ENCODE measurements around the gene ATP6V1B1. TPM values are rescaled to one million over a fixed set of nuclear protein-coding genes. Genes with fewer than 3 reads are reported as not detected.

ATP6V1B1 gene
- polyA plus RNA-seq, 3 donors = 52.2 to 78.1 (median 70.7) TPM

DNA sequence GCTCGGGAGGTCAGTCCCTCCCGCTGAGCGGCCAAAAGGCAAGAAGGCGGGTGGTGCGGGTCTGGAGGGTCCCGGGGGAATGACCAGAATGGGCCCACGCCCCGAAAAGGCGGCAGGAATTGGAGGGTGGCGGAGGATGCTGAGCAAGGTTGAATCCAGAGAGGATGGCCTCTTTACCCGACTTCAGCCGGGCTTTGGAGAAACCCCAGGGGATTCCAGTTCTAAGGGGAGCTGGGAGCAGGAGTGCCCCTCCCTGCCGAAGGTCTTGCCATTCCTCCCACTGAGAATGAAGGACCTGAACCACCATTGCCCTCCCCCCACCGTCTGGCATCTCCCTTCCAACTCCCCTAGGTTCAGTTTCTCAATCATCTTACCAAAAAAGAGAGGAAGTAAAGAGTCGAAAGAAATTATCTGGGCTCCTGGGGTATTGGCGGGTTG is 38.9 kb upstream of the ATP6V1B1 start:
- no peak for DNase-seq (ENCODE audit: extremely low read depth in 1 of 11, low read depth in 9 of 11, low spot score in 4 of 11)

DNA sequence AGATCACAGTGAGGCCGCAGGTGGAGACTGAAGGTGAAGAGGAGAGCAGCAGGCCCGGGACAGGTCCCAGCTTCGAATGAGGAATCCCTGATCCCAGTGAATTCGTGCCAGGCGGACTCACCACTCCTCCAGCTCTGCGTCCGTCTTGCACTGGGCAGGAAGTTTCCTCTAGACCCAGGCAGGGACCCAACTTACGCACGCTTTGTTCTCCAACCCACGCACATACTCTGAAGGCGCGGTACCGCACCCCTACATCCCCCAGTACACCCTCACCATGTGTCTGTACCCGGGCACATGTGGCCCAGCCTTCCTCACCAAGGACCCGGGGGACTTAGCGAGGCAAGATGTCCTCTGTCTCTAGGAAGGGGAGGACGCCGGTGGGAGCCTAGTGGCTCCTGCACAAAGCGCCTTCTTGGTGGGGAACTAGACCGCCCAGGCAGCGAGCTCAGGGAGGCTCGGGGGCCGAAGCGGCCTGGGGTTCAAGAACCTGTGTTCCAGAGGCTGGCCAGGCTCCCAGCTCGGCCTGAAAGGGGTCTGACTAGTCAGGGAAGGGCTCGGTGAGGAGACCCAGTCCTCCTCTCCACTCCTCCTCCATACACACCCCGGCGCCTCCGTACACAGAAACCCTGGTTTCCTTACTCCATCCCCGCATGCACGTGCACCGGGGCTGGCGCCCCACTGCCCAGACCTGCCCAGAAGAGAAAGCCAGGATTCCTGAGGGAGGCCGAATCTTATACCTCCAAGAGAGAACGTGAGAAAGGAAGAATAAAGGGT is 38.3 kb upstream of the ATP6V1B1 start:
- DNase-seq (ENCODE audit: extremely low read depth in 1 of 11, low read depth in 9 of 11, low spot score in 4 of 11) = no peak

DNA sequence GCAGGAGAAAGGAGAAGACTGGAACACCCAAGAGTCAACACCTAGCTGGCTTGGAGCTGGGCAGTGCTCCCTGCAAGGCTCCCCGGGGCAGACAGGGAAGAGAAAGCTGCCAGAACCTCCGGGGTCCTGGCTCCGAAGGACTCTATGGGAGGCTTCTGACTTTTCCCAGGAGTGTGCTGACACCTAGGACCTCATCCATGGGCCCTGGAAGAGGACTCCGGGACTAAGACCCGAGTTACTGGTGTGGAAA is 37.8 kb upstream of the ATP6V1B1 start:
- DNase-seq (ENCODE audit: extremely low read depth in 1 of 11, low read depth in 9 of 11, low spot score in 4 of 11) = no peak

DNA sequence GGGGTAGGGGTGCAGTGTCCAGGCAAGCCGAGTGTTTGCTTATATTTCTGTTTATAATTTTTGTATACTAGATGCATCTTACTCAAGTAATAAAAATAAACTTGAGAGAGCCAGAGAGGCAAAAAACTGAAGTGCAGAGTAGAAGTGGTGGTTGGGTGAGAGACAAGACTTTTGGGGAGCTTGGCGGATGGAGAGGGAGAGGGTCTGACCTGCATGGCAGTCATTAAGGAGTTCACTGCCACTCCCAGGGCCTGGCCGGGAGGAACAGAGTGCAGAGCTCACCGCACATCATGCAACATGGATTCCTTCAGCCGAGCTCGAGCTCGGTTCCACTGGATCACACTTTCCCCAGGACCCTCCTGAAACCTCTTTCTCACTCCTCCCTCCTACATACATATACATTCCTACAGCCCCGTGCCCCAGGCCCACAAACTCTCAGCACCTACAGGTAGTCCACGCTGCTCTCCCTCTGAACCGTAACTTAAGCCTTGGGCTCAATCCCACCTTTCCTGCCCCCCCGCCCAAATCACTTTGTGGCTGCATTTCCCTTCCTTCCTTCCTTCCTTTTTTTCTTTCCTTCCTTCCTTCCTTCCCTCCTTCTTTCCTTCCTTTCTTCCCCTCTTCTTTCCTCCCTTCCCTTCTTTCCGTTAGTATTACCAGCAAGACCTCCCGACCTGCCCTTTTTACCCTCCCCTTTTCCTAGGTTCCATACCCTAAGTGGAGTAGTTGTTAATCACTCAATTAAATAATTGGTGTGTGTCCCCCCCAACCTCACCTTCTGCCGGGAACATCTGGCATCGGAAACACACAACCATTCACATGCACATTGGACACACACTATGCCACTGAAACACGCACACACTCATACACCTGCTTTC is 37.1 kb upstream of the ATP6V1B1 start:
- DNase-seq (ENCODE audit: extremely low read depth in 1 of 11, low read depth in 9 of 11, low spot score in 4 of 11) = no peak

DNA sequence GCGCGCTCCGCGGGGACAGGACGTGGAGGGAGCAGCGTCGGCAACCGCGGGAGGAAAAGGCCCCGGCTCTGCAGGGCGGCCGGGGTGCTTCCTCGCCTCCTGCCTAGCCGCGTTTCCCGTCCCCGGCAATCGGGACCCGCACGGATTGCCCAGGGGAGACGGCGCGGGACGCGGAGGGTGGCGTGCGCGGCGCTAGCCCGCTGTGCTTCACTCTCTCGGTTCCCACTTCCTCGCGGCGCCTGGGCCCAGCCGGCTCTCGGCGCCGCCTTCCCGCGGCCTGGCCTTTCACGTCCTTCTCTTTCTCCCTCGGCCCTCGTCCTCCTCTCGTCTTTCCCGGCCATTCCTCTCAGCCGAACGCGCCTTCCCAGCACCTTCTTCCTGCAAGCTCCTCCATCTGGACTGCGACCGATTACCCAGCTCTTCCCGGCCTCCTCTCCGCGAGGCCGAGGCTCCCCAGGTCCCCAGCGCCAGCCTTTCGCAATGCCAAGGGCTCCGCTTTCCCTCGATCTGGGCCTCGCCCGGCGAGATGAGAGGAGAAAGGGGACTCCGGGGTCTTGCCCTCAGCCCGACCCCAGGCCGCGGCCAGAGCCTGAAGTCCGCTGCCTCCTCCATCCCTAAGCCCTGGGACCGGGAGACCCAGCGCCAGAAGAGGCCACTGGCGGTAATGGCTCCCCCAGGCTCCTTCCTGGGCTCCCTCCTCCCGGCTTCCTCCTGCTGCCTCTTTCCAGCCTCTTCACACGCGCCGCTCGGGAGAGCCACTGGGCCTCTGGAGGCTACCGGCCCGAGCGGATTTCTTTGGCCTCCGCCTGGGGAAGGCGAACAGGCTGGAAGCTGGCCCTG is 34.3 kb upstream of the ATP6V1B1 start:
- DNase-seq (ENCODE audit: extremely low read depth in 1 of 11, low read depth in 9 of 11, low spot score in 4 of 11) = no peak

DNA sequence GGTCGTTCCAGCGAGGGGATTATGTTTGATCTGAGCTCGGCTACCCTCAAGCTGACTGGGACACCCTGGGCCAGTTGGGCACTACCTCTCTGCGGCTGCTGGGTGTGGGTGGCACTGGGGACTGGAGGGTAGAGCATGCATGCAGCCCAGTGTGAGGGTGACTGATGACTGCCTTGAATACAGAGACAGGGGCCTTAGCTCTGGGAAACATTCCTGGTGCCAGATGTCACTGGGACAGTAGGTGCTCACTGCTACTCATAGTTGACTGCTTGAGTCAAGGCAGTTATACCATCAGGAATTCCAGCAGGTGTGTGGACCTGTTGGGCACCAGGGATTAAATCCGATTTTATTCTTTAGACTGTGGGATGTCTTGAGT is 33.6 kb upstream of the ATP6V1B1 start:
- DNase-seq (ENCODE audit: extremely low read depth in 1 of 11, low read depth in 9 of 11, low spot score in 4 of 11) = no peak

DNA sequence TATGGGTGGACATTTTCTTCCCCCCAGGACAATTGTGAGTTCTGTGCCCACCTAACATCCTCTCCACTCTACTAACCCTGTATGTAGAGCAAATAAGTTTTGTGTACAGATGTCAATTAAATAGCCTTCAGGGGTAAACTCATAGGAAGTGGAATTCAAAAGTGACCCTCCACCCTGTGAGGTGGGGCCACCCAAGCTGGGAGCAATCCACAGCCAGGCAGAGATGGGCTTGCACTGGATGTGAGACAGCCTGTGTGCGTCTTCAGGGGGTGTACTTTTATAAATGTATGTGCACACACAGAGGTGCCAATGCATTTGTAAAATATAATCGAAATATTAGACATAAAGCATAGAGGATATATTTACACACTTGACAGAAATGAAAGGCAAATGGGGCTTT is 33.1 kb upstream of the ATP6V1B1 start:
- no peak for DNase-seq (ENCODE audit: extremely low read depth in 1 of 11, low read depth in 9 of 11, low spot score in 4 of 11)

DNA sequence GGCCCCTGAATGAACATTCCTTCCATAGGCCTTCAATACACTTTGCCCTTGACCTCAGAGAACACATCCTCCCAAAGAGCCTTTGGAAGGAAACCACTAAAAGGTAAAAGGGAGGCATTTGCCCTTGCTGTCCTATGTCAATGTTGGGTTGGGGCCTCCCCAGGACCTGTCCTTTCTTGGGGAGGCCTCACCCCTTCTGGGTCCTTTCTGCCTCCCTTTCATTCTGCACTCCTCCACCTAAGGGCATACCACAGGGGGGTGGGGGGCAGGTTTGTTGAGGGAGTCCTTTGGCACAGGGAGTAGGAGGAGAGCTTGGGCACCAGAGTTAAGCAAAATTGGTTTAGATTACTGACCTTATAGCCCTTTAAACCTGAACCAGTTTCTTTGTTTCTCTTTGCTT is 32.5 kb upstream of the ATP6V1B1 start:
- DNase-seq (ENCODE audit: extremely low read depth in 1 of 11, low read depth in 9 of 11, low spot score in 4 of 11) = no peak

DNA sequence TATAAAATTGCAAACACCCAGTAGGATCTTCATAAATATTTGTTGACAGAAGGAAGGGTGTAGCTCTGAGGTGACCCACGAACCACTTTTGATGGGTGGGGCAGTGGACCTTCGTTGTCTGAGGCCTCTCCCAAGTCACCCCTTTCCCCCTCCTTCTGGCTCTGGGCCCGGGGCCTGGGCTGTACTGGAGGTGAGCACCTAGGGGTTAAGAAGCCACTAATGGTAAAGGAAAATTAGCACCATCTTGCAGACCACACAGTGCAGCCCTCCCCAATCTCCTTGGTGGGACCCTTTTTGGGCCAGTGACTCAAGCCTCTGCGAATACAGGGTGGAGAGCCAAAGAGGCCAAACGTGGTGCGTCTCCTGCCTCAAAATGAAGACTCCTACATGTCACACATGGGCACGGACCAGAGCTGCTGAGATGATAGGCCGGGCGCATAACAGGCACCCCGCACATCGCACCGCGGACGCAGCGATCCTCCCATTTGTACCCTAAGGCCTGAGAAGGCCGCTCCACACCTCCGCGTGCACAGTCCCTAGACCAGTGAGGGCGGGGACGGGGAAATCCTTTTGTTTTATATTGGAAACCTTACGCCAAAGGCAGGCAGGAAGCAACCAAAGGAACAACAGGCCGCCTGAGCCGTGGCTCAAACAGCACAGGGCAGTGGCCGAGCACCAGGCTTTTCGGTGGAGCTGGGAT is 31.9 kb upstream of the ATP6V1B1 start:
- no peak for DNase-seq (ENCODE audit: extremely low read depth in 1 of 11, low read depth in 9 of 11, low spot score in 4 of 11)

DNA sequence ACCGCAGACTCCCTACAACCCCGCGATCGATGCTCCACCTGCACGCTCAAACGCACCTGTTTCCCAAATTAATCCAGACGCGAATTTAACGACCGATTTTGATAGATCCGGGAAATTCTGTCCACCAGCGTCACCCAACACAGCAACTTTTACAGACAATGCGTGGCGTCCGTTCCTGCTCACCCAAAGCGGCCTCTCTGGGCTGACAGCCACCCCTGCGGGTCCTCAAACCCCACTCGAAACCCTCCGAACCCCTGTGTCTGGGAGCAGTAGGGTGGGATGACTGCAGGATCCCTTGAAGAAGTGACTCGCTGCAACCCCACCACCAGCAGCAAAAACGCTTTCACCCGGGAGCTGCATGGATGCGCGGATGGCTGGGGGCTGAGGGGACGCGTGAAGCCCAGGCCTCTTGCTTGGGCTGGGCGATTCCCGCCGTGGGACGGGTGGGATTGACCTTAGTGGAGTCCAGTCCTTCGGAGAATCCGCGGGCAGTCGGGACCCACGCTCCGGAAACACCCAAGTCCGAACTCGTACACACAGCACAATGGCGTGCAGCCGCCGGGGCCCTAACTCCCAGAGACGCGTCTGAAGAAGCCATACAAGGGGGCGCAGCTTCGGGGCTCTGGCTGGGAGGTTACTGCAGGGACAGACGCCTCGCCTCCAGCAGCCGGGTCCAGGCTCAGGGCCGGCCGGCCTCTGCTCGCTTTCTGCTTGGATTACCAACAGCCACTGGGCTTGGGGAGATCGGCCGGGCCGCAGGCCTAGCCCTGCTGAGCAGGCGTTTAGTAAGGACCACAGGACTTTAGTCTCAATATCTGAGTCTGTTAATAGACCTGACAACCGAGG is 31.1 kb upstream of the ATP6V1B1 start:
- DNase-seq (ENCODE audit: extremely low read depth in 1 of 11, low read depth in 9 of 11, low spot score in 4 of 11) = no peak

DNA sequence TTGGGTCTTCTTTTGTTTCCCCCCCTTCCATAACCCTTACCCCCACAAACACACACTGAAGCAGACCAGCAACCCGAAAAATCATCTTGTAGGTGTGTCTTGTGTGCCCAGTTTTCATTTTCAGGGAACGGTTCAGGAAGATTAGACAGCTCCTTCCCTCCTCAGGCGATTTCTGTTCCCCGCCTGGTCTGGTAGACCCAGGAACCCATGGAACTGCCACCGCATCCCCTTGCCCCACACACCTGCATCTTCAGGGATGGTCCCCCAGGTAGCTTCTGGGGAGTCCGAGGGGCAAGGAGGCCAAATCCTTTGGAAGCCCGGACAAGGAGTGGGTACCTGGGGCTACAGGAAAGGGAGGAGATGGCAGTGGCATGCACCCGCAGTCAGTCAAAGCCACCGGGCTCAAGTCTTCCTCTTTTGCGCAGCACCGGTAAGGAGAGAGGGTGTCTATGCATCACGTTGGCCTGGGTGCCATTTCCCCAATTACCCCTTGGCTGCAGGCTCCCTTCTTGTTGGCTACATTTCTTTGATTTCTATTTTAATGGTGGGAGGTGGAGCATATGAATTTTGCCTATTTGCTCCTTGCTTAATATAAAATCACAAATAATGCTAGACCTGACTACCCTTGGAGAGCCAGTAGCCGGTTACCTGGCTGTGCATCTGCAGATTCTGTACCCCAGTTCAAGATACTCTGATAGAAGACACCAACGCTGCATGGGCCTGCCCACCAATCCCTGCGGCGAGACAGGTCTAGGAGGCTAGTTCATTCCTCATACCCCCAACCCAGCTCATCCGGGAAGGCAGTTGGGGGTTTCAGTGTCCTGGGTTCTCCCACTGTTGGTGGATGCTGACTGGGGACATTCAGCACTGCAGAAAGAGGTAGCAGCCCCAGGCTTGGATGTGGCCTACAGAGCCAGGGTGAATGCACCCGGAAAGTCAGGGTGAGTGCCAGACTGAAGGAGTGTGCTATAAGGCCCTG is 30.0 kb upstream of the ATP6V1B1 start:
- no peak for DNase-seq (ENCODE audit: extremely low read depth in 1 of 11, low read depth in 9 of 11, low spot score in 4 of 11)

DNA sequence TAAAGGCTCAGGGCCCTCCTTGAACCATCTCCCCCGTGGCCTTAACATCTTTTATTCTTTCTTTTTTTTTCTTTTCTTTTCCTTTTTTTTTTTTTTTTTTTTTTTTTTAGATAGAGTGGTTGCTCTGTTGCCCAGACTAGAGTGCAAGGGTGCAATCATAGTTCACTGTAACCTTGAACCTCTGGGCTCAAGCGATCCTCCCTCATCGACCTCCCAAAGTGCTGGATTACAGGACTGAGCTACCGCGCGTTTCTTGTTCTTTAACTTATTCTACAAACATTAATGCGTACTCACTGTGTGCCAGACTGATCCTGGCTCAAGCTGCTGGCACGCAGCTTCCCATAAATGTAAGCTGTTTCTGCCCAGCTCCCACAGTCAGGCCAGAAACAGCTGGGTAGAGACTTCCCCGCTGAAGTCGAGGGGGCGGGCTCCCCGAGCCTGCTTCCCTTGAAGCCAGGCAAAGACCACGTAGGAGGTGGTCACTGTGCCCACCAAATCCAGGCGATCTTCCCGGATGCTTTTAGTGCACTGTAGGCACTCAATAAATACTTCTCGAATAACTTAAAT is 29.2 kb upstream of the ATP6V1B1 start:
- DNase-seq (ENCODE audit: extremely low read depth in 1 of 11, low read depth in 9 of 11, low spot score in 4 of 11) = no peak

DNA sequence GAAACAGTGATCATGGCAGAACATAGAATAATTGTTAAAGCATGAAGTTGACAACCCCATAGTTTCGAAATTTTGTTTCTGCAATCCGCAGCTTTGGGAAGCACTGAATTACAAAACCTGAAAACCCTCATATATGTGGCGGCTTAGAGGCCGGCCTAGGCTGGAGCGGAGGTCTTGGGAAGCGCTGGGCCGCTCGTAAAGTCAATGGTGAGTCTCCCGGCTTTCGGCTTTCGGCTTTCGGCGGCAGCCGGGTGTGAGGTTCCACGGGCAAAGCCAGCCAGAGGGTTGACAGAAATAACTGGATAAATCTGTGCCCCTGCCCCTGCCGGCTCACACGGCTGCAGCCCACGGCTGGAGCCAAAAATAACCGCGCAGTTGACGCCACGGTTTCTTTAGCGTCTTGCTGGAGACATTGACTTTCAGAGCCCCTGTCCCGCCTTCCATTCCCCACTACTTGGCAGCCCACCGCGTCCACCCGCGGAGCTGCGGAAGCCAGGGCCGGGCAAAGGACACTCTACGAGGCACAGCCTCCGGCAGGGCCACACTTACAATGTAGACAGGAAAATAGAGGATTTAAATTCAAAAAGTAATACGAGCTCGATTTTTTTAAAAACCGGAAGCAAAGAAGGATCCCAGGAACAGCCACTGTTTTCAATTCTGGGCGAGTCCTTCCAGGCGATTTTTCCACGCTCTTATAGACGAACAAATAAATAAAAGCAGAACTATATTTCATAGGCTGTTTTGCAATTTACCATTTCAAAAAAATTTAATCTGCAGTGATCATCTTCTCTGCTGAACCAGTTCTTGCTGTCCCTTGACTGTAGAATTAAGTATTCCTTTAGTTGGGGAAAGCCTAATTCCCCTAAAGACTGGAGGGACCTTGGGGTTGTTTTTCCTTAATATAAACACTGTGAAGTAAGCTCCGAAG is 28.3 kb upstream of the ATP6V1B1 start:
- DNase-seq (ENCODE audit: extremely low read depth in 1 of 11, low read depth in 9 of 11, low spot score in 4 of 11) = no peak

DNA sequence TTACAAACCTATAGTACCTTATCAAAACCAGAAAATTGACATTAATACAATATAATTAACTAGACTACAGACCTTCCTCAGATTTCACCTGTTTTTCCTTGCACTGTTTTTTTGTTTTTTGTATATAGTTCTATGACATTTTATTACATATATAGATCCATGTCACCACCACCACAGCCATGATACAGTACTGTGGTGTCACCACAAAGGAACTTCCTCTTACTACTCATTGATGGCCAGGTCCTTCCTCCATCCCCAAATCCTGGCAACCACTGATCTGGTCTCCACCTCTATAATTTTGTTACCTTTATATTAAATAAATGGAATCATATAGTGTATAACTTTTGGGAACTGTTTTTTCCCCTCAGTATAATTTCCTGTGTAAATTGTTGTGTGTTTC is 19.4 kb upstream of the ATP6V1B1 start:
- no peak for DNase-seq (ENCODE audit: extremely low read depth in 1 of 11, low read depth in 9 of 11, low spot score in 4 of 11)

DNA sequence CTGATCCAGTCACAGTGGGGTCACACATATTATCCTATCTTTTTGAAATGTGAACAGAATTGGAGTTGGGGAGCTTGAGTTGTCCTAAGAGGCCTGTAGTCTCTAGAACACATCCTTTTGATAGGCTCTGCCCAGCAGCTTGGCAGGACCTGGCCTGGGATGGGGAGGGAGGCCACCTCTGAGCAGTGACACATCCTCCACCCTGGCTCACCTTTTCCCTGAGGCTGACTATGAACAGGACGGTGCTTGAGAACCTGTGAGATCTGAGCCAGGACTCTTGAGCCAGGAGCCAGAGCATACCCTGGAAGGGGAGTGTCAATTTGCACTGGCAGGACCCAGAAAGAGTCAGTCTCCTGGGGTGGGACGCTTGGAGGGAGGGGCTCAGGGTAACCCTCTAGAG is 17.7 kb upstream of the ATP6V1B1 start:
- DNase-seq (ENCODE audit: extremely low read depth in 1 of 11, low read depth in 9 of 11, low spot score in 4 of 11) = no peak
